Sigmoid colon (tissue), 4 donors: Measurements from ENCODE around the gene CCDC177.

Source experiments
- EP300 ChIP-seq, 4 donors: sonication (generic); formaldehyde crosslinking; IDR thresholded peaks; one replicate each; pipeline ENCODE4 v1.6.1; 2017; ENCODE audit warnings: antibody characterized with exemption in 4 of 4
- POLR2A ChIP-seq, 2 donors: fragments of 450-650 bp; IDR thresholded peaks; one replicate each; pipeline ENCODE4 v1.6.1; 2016; ENCODE audit warnings: antibody characterized with exemption in 2 of 2, mild to moderate bottlenecking in 2 of 2, moderate library complexity in 2 of 2
- POLR2AphosphoS5 ChIP-seq, 4 donors: sonication (generic); formaldehyde crosslinking; IDR thresholded peaks; one replicate each; pipeline ENCODE4 v1.6.1; 2017; ENCODE audit warnings: antibody characterized with exemption in 4 of 4
- TF ChIP-seq, protein P1 (sequence below), 4 experiments: fragments of 450-650 bp in 3 of 4; fragments of 200-600 bp in 1 of 4; IDR thresholded peaks; one replicate each; pipeline ENCODE4 v1.5.1; 2016 to 2019; ENCODE audit warnings: antibody characterized with exemption in 4 of 4, mild to moderate bottlenecking in 3 of 4, moderate library complexity in 2 of 4

DNA sequence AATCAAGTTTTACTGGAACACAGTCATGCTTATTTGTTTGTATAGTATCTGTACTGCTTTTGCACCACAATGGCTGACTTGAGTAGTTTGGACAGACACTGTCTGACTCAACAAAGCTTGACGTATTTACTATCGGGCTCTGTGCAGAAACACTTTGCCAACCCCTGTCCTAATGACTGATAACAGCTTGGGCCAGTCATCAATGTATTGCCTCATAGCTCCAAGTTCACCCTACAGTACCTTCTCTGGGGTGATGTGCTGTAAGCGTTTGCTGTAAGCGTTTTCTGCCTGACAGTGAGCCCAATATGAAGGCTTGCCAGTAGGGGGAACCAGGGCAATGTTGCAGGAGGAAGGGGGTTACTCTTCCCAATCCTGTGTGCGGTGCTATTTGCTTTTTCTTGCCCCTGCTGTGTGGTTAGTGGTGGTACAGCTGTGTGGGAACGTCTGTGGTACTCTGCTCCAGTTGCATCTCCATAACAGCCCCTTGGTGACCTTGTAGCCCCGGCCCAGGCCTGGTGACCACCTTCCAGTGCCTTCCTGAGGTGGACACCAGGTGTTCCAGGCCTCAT is 5.4 kb upstream of the CCDC177 start:
- no peak for TF ChIP-seq POLR2A (IDR thresholded peaks at IDR 0.05)
- TF ChIP-seq, protein P1, sequence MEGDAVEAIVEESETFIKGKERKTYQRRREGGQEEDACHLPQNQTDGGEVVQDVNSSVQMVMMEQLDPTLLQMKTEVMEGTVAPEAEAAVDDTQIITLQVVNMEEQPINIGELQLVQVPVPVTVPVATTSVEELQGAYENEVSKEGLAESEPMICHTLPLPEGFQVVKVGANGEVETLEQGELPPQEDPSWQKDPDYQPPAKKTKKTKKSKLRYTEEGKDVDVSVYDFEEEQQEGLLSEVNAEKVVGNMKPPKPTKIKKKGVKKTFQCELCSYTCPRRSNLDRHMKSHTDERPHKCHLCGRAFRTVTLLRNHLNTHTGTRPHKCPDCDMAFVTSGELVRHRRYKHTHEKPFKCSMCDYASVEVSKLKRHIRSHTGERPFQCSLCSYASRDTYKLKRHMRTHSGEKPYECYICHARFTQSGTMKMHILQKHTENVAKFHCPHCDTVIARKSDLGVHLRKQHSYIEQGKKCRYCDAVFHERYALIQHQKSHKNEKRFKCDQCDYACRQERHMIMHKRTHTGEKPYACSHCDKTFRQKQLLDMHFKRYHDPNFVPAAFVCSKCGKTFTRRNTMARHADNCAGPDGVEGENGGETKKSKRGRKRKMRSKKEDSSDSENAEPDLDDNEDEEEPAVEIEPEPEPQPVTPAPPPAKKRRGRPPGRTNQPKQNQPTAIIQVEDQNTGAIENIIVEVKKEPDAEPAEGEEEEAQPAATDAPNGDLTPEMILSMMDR (IDR thresholded peaks at IDR 0.05), result no peak
- TF ChIP-seq EP300 (IDR thresholded peaks at IDR 0.05), result no peak
- no peak for TF ChIP-seq POLR2AphosphoS5 (IDR thresholded peaks at IDR 0.05)
